DND-41 (cell line): ENCODE measurements around the gene COL8A1.

Experiments used
- ATAC-seq: fragments of 200-7000 bp; cut with Tn5 transposase; 3 replicates; pipeline ENCODE4 v1.9.1; 2021; ENCODE audit warnings: low read depth; ENCODE audit not compliant: insufficient read depth
- DNase-seq: peaks from one replicate; pipeline ENCODE4 v3.0.0-alpha.2; 2020
- H2AFZ ChIP-seq: 2 replicates; pipeline ENCODE4 v1.6.0; 2012; ENCODE audit warnings: low read depth, low read length
- H3K27ac ChIP-seq: 2 replicates; pipeline ENCODE4 v1.5.1; 2012; ENCODE audit warnings: low read length, inconsistent platforms
- H3K27me3 ChIP-seq: fragments of 200-600 bp; sonication (generic); 2 replicates; pipeline ENCODE4 v1.6.0; 2012; ENCODE audit warnings: low read length, mild to moderate bottlenecking, inconsistent platforms; ENCODE audit not compliant: insufficient read depth, poor library complexity
- H3K36me3 ChIP-seq: 2 replicates; pipeline ENCODE4 v1.5.1; 2012; ENCODE audit warnings: low read length, inconsistent platforms; ENCODE audit not compliant: insufficient read depth
- H3K4me1 ChIP-seq: 2 replicates; pipeline ENCODE4 v1.5.1; 2012; ENCODE audit warnings: mild to moderate bottlenecking, low read length; ENCODE audit not compliant: insufficient read depth
- H3K4me2 ChIP-seq: 2 replicates; pipeline ENCODE4 v1.6.0; 2012; ENCODE audit warnings: mild to moderate bottlenecking, moderate library complexity, low read length, inconsistent platforms; ENCODE audit not compliant: insufficient read depth
- H3K4me3 ChIP-seq, 2 experiments: fragments of 200-600 bp in 1 of 2; shearing (Covaris generic) in 1 of 2; 2 replicates each; pipeline ENCODE4 v1.5.1; 2012 to 2016; ENCODE audit warnings: inconsistent platforms in 2 of 2, low read length in 2 of 2, mild to moderate bottlenecking in 2 of 2, low read depth in 1 of 2, moderate library complexity in 1 of 2
- H3K79me2 ChIP-seq: 2 replicates; pipeline ENCODE4 v1.6.0; 2012; ENCODE audit warnings: low read length, inconsistent platforms; ENCODE audit not compliant: insufficient read depth
- H3K9ac ChIP-seq: 2 replicates; pipeline ENCODE4 v1.6.0; 2012; ENCODE audit warnings: low read depth, mild to moderate bottlenecking, inconsistent platforms, low read length, moderate library complexity
- H3K9me3 ChIP-seq: 2 replicates; pipeline ENCODE4 v1.5.1; 2012; ENCODE audit warnings: low read length, moderate library complexity, mild to moderate bottlenecking, inconsistent platforms; ENCODE audit not compliant: insufficient read depth, severe bottlenecking
- H4K20me1 ChIP-seq: 2 replicates; pipeline ENCODE4 v1.6.0; 2012; ENCODE audit warnings: low read length; ENCODE audit not compliant: insufficient read depth
- CTCF ChIP-seq: IDR thresholded peaks from 2 replicates; pipeline ENCODE4 v1.5.1; 2012; ENCODE audit warnings: borderline replicate concordance, low read length, moderate library complexity, mild to moderate bottlenecking; ENCODE audit not compliant: poor library complexity, severe bottlenecking; ENCODE audit errors: extremely low read depth
- EZH2 ChIP-seq: IDR thresholded peaks from 3 replicates; pipeline ENCODE4 v1.6.1; 2012; ENCODE audit warnings: borderline replicate concordance, low read depth, mild to moderate bottlenecking, moderate library complexity, low read length, inconsistent platforms; ENCODE audit not compliant: severe bottlenecking

COL8A1 gene

GRCh38 chr3:99625643-99626416, 12.6 kb upstream of the COL8A1 start:
- Histone ChIP-seq H3K27me3 (no peaks in the 10 kb centered on the region), H3K79me2 (no peaks in the 10 kb centered on the region), H3K9ac (no peak overlapping the region), H3K9me3 (no peaks in the 10 kb centered on the region), H4K20me1 (no peaks in the 10 kb centered on the region), H3K4me3 (no peak overlapping the region), H2AFZ (no peak overlapping the region), H3K27ac (no peak overlapping the region), H3K4me2 (no peak overlapping the region), H3K36me3 (no peaks in the 10 kb centered on the region), H3K4me1 (no peaks in the 10 kb centered on the region)
- DNase-seq = no peak
- no peak for ATAC-seq
- TF ChIP-seq EZH2 = no peak
- no peak for TF ChIP-seq CTCF

- Histone ChIP-seq H3K79me2 (no peaks in the 10 kb centered on the region), H3K4me1 (no peaks in the 10 kb centered on the region), H3K36me3 (no peaks in the 10 kb centered on the region), H3K9ac (no peak overlapping the region), H2AFZ (no peak overlapping the region), H3K27ac (no peak overlapping the region), H3K4me2 (no peak overlapping the region), H4K20me1 (no peaks in the 10 kb centered on the region), H3K9me3 (no peaks in the 10 kb centered on the region), H3K27me3 (no peaks in the 10 kb centered on the region), H3K4me3 (no peak overlapping the region)
- ATAC-seq (no peak), DNase-seq (no peak)
- TF ChIP-seq EZH2 (no peak), CTCF (no peak)
Observed at GRCh38 chr3:99626417-99626788, 12.0 kb upstream of the COL8A1 start.

- Histone ChIP-seq H3K9ac (no peak overlapping the region), H3K4me3 (no peak overlapping the region), H2AFZ (no peak overlapping the region), H3K4me1 (no peaks in the 10 kb centered on the region), H3K79me2 (no peaks in the 10 kb centered on the region), H3K9me3 (no peaks in the 10 kb centered on the region), H3K36me3 (no peaks in the 10 kb centered on the region), H4K20me1 (no peaks in the 10 kb centered on the region), H3K27ac (no peak overlapping the region), H3K4me2 (no peak overlapping the region), H3K27me3 (no peaks in the 10 kb centered on the region)
- no peak for ATAC-seq
- TF ChIP-seq CTCF (no peak), EZH2 (no peak)
- no peak for DNase-seq
Observed at GRCh38 chr3:99627062-99627826, 11.2 kb upstream of the COL8A1 start.
